ENCODE data around the gene SH3TC1. TPM values are rescaled to one million over a fixed set of nuclear protein-coding genes. Genes with fewer than 3 reads are reported as not detected.

SH3TC1 gene
- total RNA-seq, 1 donor from 2014 or later, result 12.5 TPM

DNA sequence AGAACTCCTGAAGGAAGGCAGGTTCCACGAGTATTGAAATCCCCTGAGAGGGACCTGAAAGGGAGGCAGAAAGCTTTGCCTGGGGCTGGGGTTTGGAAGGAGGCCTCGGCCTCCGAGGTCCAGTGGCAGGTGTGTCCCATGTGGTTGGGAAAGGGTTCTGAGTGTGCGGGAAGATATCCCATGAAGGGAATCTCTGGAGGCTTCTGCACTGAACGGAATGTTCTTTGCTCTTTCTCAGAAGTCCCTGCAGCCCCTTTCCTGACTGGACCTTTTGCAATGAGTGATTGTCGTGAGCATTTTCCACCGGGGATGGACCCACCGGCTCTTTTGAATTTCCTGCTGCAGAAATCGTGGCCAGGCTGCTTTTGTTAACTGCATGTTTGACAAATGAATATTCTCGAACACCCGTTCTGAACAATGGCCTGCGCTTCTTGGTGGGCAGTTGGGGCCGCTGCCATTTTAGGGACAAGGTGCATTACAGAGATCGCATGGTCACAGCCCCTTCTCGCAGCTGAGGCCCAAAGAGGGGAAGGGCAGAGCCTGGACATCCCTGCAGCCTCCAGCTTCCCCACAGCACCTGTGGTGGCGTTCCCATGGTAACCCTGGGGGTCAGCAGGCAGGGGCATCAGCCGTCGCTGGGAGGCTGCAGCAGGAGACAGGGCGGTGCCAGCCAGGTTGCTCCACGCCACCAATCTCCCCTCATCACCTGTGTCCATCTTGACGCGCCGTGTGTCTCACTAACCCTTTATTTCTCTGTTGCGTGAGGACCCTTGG, 52.2 kb downstream of the SH3TC1 start:
- TF ChIP-seq, protein P1, sequence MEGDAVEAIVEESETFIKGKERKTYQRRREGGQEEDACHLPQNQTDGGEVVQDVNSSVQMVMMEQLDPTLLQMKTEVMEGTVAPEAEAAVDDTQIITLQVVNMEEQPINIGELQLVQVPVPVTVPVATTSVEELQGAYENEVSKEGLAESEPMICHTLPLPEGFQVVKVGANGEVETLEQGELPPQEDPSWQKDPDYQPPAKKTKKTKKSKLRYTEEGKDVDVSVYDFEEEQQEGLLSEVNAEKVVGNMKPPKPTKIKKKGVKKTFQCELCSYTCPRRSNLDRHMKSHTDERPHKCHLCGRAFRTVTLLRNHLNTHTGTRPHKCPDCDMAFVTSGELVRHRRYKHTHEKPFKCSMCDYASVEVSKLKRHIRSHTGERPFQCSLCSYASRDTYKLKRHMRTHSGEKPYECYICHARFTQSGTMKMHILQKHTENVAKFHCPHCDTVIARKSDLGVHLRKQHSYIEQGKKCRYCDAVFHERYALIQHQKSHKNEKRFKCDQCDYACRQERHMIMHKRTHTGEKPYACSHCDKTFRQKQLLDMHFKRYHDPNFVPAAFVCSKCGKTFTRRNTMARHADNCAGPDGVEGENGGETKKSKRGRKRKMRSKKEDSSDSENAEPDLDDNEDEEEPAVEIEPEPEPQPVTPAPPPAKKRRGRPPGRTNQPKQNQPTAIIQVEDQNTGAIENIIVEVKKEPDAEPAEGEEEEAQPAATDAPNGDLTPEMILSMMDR (IDR thresholded peaks at IDR 0.05; ENCODE audit: unreplicated experiment), result no peak
- Mint-ChIP-seq H3K27ac (no peak overlapping the region), H3K9me3 (ENCODE audit: low read depth) (no peaks in the 10 kb centered on the region), H3K4me3 (ENCODE audit: low read depth) (no peak overlapping the region), H3K27me3 (no peaks in the 10 kb centered on the region), H3K36me3 (ENCODE audit: insufficient read depth) (no peaks in the 10 kb centered on the region), H3K4me1 (ENCODE audit: low read depth) (peaks cover 21% of the 10 kb centered on the region)
- no peak for DNase-seq (ENCODE audit: low spot score, unreplicated experiment)

DNA sequence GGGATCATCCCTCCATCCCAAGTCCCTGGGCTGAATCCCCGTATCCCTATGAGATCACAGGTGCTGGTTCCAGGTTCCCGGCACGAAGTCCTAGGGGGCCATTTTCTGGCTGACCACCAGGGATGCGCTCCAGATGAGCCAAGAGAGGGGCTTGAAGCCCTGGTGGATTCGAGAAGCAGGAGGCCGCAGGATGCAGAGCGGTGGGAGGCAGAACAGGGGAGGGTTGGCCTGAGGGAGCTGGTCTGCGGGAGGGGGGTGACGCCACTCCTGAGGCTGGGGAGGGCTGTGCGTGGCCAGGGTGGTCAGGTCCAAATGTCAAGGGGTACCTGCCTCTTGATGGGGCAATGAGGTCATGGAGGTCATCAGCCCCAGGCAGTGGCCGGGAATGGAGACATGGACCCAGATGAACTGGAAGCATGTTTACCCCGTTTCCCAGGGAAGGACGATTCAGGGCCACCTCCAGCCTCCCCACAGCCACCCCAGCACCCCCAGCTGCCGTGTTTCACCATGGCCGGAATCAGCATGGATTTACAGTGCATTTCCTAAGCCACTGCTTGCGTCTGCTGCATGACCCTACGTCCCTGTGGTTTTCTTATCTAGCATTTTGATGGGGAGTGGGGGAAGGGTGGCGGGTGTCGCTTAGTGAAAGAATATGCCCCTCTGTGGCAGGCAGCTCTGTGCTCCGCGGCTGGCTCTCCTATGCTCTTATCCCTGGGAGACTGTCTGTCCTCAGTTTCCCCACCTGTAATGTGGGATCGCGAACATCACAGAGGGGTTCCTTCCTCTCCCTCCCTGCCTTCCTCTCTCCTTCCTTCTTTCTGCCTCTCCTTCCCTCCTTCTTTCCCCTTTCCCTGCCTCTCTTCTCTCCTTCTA, 53.4 kb downstream of the SH3TC1 start:
- TF ChIP-seq, protein P1 (IDR thresholded peaks at IDR 0.05; ENCODE audit: unreplicated experiment), result no peak
- peaks cover 15% of the 10 kb centered on the region for H3K4me1 Mint-ChIP-seq (ENCODE audit: low read depth)
- H3K27me3 Mint-ChIP-seq, result no peaks in the 10 kb centered on the region
- no peaks in the 10 kb centered on the region for H3K9me3 Mint-ChIP-seq (ENCODE audit: low read depth)
- H3K4me3 Mint-ChIP-seq (ENCODE audit: low read depth), result no peak overlapping the region
- no peak for DNase-seq (ENCODE audit: low spot score, unreplicated experiment)
- H3K27ac Mint-ChIP-seq, result no peak overlapping the region
- no peaks in the 10 kb centered on the region for H3K36me3 Mint-ChIP-seq (ENCODE audit: insufficient read depth)

DNA sequence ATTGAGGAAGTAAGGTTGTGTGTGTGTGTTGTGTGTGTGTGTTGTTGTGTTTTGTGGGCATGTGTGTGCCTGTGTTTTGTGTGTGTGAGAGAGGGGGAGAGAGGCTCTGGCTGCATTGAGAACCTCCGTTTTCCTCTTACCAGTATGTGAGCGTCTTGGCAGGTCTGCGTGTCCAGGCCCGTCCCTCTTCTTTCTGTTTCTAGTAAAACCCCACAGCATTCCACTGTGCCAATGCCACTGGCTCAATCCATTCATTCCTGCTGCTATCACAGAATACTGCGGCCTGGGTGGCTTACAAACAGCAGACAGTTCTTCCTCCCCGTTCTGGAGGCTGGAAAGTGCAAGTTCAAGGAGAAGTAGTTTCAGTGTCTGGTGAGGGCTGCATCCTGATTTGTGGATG, 55.0 kb downstream of the SH3TC1 start:
- H3K36me3 Mint-ChIP-seq (ENCODE audit: insufficient read depth), result no peaks in the 10 kb centered on the region
- H3K4me3 Mint-ChIP-seq (ENCODE audit: low read depth), result no peak overlapping the region
- DNase-seq (ENCODE audit: low spot score, unreplicated experiment), result no peak
- no peaks in the 10 kb centered on the region for H3K9me3 Mint-ChIP-seq (ENCODE audit: low read depth)
- H3K4me1 Mint-ChIP-seq (ENCODE audit: low read depth), result peaks cover 8% of the 10 kb centered on the region
- TF ChIP-seq, protein P1 (IDR thresholded peaks at IDR 0.05; ENCODE audit: unreplicated experiment), result no peak
- no peaks in the 10 kb centered on the region for H3K27me3 Mint-ChIP-seq
- no peak overlapping the region for H3K27ac Mint-ChIP-seq

DNA sequence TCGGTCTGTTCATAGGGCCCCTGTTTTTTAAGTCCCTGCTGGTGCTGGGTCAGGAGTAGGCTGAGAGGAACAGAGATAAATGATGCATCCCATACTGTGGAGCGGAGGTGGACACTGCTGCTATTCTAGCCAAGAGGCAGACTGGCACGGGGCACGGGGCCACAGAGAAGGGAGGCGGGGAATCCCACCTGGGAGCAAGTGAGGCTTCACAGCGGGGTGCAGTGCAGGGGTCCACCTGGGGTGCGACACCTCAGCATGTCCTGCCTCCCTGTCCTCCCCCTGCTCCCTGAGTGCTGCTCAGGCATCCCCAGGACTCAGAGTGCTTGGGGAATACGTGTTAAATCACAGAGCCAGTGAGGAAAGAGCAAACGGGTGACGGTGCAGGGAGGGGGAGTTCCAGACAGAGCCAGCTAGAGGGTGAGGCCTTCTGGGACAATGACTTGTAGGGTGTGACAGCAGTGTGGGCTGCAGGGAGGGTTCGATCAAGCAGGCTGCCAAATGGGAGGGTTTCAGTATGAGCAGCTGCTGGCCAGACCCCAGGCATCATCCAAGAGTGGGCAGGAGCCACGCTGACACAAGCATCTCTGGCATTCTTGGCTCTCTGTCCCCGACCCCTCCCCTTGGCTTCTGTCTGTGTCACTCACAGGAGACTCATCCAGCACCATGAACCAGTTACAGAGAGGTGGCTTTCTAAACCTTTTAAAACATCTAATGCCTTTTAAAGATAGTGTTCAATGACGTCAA, 56.8 kb downstream of the SH3TC1 start:
- Mint-ChIP-seq H3K27ac (no peak overlapping the region), H3K27me3 (peaks cover 2% of the 10 kb centered on the region), H3K36me3 (ENCODE audit: insufficient read depth) (no peaks in the 10 kb centered on the region), H3K9me3 (ENCODE audit: low read depth) (no peaks in the 10 kb centered on the region), H3K4me3 (ENCODE audit: low read depth) (no peak overlapping the region), H3K4me1 (ENCODE audit: low read depth) (peaks cover 8% of the 10 kb centered on the region)
- DNase-seq (ENCODE audit: low spot score, unreplicated experiment), result no peak
- TF ChIP-seq, protein P1 (IDR thresholded peaks at IDR 0.05; ENCODE audit: unreplicated experiment), result no peak

DNA sequence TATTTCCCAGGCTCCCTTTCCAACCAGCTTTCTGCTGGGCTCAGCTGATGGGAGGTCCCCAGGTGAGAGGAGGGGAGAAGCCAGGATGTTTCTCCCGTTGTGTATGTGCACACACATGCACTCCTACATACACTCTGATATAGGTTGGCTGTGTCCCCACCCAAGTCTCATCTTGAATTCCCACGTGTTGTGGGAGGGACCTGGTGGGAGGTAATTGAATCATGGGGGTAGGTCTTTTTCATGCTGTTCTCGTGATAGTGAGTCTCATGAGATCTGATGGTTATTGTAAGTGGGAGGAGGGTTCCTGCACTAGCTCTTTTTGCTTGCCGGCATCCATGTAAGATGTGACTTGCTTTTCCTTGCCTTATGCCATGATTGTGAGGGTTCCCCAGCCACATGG, 58.8 kb downstream of the SH3TC1 start:
- no peaks in the 10 kb centered on the region for H3K9me3 Mint-ChIP-seq (ENCODE audit: low read depth)
- H3K27ac Mint-ChIP-seq, result no peak overlapping the region
- H3K4me1 Mint-ChIP-seq (ENCODE audit: low read depth), result peaks cover 3% of the 10 kb centered on the region
- H3K36me3 Mint-ChIP-seq (ENCODE audit: insufficient read depth), result no peaks in the 10 kb centered on the region
- H3K27me3 Mint-ChIP-seq, result peaks cover 2% of the 10 kb centered on the region
- no peak overlapping the region for H3K4me3 Mint-ChIP-seq (ENCODE audit: low read depth)
- TF ChIP-seq, protein P1 (IDR thresholded peaks at IDR 0.05; ENCODE audit: unreplicated experiment), result no peak
- no peak for DNase-seq (ENCODE audit: low spot score, unreplicated experiment)
